Measurements from ENCODE around the gene ATXN2L.
"Not testable (repeated sequence)": the region's sequence is repeated elsewhere in the genome, so short reads cannot be mapped to it uniquely, and the experiment has no call there.

Gene ATXN2L, protein sequence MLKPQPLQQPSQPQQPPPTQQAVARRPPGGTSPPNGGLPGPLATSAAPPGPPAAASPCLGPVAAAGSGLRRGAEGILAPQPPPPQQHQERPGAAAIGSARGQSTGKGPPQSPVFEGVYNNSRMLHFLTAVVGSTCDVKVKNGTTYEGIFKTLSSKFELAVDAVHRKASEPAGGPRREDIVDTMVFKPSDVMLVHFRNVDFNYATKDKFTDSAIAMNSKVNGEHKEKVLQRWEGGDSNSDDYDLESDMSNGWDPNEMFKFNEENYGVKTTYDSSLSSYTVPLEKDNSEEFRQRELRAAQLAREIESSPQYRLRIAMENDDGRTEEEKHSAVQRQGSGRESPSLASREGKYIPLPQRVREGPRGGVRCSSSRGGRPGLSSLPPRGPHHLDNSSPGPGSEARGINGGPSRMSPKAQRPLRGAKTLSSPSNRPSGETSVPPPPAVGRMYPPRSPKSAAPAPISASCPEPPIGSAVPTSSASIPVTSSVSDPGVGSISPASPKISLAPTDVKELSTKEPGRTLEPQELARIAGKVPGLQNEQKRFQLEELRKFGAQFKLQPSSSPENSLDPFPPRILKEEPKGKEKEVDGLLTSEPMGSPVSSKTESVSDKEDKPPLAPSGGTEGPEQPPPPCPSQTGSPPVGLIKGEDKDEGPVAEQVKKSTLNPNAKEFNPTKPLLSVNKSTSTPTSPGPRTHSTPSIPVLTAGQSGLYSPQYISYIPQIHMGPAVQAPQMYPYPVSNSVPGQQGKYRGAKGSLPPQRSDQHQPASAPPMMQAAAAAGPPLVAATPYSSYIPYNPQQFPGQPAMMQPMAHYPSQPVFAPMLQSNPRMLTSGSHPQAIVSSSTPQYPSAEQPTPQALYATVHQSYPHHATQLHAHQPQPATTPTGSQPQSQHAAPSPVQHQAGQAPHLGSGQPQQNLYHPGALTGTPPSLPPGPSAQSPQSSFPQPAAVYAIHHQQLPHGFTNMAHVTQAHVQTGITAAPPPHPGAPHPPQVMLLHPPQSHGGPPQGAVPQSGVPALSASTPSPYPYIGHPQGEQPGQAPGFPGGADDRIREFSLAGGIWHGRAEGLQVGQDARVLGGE

DNA sequence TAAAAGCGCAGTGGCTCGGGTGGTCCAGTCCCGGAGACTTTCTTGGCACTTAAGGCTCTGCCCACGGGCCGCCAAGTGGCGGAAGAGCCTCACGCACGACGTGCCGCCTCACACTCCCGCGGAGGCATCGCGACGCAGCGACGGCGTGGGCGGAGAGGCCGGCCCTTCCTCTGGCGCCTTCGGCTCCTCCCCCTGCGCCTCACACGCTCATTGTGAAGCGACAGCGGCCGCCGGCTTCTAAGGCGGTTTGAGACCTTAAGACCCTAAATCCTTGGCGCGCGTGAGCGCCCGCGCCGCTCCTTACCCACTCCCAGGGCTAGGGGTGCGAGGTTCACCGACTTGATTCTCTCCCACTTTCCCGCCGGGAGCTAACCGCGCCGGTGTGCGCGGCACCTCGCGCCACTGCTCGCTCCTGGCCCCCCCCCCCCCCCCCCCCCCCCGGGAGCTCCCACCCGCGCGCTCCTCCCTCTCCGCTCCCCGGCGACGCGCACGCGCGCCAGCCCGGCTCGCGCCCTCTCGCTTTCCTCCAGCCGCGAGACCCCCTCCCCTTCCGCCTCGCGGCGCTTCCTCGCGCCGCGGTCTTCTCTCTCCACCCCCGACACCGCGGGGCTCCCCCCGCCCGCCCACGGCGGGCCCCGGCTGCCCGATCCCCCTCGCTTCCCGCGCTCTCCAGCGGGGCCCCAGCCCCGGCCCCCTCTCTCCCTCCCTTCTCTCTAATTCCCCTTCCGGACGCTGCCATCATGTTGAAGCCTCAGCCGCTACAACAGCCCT lies at the start of gene ATXN2L:
Gene ATXN2L, plus strand, starts transcription at position 480 of the 771 bp plus-strand sequence. Its CDS starts 261 bp downstream, at position 741.
- in situ Hi-C loops (cut with MboI; ENCODE audit: low sequenced_read_pairs), result no loop called here

DNA sequence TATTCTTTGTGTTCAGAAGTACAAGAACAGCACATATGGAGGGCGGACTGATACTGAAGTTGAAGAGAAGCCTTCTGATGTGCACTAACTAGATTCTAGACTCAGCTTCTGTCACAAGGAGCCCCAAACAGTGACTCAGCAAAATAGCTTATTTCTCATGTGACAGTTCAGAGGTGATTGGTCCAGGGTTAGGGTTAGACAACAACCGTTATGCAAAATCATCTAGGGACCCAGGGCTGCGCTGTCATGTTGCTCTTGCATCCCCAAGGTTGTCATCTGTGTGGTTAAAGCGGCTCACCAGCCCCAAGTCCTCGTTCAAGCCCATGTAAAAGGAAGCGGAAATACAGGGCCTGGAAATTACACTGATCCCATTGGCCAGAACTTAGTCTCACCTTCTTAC lies 41.1 kb upstream of the ATXN2L start:
- in situ Hi-C loops (cut with MboI; ENCODE audit: low sequenced_read_pairs), result not testable (repeated sequence)

DNA sequence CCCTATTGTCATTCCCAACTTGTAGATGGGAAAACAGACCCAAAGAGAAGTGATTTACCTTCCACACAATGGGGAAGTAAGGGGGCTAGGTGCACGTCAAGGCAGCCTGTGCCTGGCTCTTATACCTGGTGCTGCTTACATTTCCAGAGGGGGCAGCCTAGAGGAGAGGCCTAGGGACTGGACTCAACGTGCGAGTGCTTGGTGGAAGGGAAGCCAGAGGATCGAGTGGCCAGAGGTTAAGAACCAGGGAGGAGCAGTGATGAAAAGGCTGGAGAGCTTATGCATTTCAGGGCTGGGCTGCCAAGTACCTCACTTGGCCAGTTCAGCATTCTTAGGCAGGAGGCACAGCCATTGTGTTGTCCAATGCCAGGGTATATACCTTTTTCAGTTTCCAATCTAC lies 40.4 kb upstream of the ATXN2L start:
- in situ Hi-C loops (cut with MboI; ENCODE audit: low sequenced_read_pairs), result not testable (repeated sequence)

DNA sequence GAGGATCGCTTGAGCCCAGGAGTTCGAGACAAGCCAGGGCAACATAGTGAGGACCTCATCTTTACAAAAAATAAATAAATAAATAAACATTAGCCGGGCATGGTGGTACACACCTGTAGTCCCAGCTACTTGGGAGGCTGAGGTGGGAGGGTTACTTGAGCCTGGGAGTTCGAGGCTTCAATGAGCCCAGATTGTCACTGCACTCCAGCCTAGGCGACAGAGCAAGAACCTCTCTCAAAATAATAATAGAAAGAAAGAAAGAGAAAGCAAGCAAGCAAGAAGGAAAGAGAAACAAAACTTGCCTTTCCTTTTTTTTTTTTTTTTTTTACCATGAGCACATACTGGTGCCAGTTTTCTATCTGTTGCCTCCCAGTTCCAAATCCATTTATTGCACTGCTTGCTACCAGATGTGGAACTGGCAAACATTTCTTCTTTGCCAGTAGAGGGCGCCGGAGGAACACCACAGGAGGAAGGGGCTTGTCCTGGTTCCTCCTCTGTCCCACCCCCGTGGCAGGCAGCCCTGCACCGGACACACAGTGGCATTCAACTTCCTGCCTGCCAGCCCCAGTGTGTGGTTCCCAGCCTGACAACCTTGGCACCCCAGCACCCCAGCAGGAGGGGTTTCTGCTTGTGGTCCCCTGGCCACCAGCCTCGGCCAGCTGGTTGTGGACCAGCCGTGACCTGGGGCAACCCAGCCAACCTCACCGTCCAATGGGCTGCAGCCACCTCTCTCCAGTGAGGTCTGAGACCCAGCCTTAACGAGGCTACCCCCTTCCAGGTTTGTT lies 20.4 kb upstream of the ATXN2L start:
- in situ Hi-C loops (cut with MboI; ENCODE audit: low sequenced_read_pairs), result not testable (repeated sequence)

DNA sequence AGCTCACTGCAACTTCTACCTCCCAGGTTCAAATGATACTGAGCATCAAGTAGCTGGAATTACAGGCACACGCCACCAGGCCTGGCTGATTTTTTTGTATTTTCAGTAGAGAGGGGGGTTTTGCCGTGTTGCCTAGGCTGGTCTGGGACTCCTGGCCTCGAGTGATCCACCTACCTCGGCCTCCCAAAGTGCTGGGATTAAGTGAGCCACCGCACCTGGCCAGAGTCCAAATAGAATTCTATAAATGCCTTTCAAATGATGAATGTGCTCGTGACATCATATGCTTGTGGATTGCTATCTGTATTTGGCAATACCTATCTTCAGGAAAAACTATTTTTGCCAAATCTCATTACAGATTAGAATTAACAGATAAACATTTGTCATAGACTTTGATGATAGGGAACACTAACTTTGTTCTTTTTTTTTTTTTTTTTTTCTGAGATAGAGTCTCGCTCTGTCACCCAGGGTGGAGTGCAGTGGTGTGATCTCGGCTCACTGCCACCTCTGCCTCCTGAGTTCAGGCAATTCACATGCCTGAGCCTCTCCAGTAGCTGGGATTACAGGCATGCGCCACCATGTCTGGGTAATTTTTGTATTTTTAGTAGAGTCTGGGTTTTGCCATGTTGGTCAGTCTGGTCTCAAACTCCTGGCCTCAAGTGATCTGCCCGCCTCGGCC lies 15.2 kb upstream of the ATXN2L start:
- in situ Hi-C loops (cut with MboI; ENCODE audit: low sequenced_read_pairs), result not testable (repeated sequence)

DNA sequence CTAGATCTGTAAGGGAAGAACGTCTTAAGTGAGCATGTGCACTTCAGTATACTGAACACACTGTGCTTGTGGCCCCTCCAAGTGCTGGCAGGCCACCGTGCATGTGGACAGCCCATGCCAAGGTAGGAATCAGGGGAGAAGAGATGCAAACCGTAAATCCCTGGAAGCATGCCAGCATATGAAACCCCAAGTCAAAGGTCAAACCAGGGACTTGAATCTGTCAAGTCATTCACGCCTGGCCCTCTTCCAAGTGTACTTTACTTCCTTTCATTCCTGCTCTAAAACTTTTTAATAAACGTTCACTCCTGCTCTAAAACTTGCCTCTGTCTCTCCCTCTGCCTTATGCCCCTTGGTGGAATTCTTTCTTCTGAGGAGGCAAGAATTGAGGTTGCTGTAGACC lies 2.8 kb upstream of the ATXN2L start:
- in situ Hi-C loops (cut with MboI; ENCODE audit: low sequenced_read_pairs), result no loop called here

DNA sequence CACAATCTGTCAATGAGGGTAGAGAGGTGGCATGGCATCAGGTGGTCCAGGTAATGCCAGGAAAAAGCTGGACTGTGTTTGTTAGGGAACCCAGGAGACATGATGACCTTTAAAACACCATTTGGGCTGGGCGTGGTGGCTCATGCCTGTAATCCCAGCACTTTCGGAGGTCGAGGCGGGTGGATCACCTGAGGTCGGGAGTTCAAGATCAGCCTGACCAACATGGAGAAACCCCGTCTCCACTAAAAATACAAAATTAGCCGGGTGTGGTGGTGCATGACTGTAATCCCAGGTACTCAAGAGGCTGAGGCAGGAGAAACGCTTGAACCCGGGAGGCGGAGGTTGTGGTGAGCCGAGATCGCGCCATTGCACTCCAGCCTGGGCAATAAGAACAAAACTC lies 2.3 kb upstream of the ATXN2L start:
- in situ Hi-C loops (cut with MboI; ENCODE audit: low sequenced_read_pairs), result not testable (repeated sequence)

DNA sequence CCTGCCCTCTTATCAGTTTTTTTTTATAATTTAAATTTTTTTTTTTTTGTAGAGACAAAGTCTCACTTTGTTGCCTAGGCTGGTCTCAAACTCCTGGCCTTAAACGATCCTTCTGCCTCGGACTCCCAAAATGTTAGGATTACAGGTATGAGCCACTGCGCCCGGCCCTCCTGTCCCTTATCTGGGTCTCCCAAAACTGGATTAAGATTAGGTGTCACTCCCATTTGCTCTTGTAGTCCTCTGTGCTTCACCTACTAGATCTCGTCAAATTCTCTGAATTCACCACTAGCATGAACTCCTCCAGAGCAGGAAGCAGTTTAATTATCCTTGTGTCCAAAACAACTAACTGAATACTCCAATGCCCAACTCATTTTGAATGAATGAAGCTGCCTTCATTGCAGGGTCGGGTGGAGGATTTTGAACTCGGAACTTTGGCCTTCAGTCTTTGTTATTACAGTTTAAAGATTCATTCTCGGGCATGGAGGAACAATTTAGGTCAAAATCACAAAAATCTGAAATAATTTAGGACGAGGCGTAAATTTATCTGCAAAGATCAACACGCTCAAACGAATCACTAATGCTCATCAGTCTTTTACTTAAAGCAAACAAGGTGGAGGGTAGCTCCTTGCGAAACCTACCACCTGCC lies 802 bp upstream of the ATXN2L start:
- in situ Hi-C loops (cut with MboI; ENCODE audit: low sequenced_read_pairs), result no loop called here

DNA sequence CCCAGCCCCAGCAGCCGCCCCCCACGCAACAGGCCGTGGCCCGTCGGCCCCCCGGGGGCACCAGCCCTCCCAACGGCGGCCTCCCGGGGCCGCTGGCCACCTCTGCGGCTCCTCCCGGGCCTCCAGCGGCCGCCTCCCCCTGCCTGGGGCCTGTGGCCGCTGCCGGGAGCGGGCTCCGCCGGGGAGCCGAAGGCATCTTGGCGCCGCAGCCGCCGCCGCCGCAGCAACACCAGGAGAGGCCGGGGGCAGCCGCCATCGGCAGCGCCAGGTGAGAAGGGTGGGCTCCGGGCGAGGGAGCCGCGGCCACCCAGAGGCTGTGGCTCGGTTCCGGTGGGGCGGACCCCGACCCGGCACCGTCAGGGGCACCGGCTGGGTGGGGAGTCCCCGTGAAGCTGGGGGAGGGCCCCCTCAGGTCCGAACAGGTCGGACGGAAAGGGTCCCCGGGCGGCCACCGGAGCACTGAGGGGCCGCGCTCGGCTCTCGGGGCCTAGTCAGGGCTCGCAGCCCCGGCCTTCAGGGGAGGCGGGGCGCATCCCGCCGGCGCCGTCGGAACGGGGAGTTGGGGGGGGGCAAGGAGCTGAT lies 583 bp downstream of the ATXN2L start:
- in situ Hi-C loops (cut with MboI; ENCODE audit: low sequenced_read_pairs), result no loop called here

DNA sequence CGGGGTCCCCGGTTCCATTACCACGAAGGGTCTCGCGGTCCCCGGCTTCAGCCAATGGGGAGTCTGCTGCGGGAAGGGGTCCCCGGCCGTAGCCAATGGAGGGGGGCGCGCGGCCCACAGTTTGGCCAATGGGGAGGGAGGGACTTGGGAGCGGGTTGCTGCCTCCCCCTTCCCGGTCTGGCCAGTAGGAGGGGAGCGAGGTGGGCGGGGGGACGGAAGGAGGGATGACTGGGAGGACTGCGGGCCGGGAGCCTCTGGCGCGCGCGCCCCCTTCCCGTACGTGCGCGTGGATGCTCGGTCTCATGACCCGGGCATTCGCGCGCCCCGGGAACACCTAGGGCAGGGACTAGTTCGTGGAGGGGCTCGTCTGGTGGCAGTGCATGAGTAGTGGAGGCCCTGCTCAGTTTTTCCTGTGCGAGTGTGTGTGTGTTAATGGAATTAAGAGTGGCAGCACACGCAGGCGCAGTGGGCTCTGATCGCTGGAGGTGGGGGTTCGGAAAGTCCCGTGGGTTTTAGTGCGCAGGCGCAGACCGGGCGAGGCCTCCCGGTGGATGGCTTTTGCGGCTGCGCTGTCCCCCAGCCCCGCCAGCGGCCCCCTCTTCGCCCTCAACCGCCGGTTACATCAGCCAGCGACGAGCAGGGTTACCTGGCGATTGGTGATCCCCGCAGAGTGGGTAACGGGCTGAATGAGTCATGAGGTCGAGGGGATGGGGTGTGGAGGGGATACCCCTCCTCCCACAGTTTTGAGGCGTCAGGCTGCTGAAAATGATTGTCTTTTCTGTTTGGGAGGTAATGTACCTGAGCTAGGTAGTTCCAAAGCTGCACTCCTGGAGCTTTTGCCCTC lies 1.3 kb downstream of the ATXN2L start:
- in situ Hi-C loops (cut with MboI; ENCODE audit: low sequenced_read_pairs), result no loop called here

DNA sequence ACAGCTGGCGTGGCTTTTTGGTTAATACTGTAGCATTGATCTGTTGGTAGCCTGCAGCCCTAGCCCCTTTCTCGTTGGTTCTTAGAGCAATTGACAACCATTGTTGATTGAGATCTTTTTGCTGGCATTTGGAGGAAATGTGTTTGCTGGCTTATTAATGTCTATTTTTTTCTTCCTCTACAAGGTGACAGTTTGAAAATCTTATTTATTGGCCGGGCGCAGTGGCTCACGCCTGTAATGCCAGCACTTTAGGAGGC lies 1.8 kb downstream of the ATXN2L start:
- in situ Hi-C loops (cut with MboI; ENCODE audit: low sequenced_read_pairs), result no loop called here

DNA sequence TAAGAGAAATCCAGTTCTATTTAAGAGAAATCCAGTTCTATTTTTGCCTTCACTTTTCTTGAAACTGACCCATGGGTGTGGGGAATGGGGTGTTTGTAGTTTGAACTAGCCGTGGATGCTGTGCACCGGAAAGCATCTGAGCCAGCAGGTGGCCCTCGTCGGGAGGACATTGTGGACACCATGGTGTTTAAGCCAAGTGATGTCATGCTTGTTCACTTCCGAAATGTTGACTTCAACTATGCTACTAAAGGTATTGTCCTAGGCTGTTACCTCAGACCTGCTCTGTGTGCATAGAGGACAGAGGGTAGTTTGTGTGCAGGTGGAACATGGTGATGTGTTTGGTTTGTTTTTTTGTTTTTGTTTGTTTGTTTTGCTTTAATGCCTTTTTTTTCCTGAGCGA lies 3.3 kb downstream of the ATXN2L start:
- in situ Hi-C loops (cut with MboI; ENCODE audit: low sequenced_read_pairs), result no loop called here

DNA sequence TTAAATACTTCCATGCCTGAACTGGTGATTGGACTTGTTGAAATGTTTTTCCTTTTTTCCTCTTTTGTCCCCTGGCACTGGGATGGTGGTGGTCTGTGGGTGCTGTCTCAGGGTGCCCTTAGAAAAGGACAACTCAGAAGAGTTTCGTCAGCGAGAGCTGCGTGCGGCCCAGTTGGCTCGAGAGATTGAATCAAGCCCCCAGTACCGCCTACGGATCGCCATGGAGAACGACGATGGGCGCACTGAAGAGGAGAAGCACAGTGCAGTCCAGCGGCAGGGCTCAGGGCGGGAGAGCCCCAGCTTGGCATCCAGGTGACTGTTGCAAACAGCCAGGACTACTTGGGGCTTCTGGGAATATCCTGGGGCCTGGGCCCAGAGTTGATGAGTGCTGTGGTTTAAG lies 6.9 kb downstream of the ATXN2L start:
- in situ Hi-C loops (cut with MboI; ENCODE audit: low sequenced_read_pairs), result loop anchor here (5.0 kb wide), 1 partner anchor 48 kb away; the partner anchor contains the start of gene ATP2A1

DNA sequence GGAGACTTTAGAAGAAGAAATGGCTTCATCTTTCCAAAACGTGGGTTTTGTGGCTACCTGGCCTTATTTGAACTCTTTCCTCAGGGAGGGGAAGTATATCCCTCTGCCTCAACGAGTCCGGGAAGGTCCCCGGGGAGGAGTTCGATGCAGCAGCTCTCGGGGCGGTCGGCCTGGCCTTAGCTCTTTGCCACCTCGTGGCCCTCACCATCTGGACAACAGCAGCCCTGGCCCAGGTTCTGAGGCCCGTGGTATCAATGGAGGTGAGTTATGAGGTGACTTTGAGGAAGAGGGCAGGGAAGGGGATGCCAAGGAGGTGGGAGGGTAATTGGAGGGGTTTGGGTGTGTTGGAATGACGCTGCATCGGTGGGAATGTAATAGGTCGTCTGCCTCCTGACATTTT lies 7.7 kb downstream of the ATXN2L start:
- in situ Hi-C loops (cut with MboI; ENCODE audit: low sequenced_read_pairs), result loop anchor here (5.0 kb wide), 1 partner anchor 47 kb away; the partner anchor contains the start of gene ATP2A1

DNA sequence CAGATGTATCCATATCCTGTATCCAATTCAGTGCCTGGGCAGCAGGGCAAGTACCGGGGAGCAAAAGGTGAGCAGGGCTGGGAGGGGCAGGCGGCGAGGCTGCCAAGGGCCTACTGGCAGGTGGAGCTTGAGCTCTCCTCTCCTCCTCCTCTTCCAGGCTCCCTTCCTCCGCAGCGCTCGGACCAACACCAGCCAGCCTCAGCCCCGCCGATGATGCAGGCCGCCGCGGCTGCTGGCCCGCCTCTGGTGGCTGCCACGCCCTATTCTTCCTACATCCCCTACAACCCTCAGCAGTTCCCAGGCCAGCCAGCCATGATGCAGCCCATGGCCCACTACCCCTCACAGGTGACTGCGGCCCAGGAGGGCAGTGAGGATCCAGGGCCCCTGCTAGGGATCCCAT lies 11.6 kb downstream of the ATXN2L start:
- in situ Hi-C loops (cut with MboI; ENCODE audit: low sequenced_read_pairs), result loop anchor here (5.0 kb wide), 1 partner anchor 43 kb away; the partner anchor contains the start of gene ATP2A1

DNA sequence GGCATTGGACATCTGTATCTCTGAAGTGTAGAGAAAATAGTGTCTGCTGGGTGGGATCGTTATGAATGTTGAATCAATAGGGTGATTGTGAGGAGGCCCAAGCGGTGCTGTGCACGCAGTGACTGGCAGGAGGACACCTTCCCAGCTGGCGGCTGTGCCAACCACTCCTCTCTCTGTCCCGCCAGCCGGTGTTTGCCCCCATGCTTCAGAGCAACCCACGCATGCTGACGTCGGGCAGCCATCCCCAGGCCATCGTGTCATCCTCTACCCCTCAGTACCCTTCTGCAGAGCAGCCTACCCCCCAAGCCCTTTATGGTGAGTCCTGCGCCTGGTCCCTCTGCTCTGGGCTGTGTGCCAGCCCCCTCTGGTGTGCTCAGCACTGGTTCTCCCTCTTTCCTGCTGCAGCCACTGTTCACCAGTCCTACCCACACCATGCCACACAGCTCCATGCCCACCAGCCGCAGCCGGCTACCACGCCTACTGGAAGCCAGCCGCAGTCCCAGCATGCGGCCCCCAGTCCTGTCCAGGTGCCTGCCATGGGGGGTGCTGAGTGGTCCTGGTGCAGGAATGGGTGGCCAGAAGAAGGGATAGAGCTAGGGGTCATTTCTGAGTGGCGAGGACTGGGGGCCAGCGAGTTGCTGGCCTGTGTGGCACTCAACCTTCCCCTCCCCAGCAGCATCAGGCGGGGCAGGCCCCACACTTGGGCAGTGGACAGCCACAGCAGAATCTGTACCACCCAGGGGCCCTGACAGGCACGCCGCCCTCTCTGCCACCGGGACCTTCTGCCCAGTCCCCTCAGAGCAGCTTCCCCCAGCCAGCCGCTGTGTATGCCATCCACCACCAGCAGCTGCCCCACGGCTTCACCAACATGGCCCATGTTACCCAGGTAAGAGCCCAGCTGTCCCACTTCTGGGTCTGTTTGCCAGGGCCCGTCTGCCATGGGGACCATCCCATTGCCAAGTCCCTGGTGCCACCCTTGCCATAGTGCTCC lies 12.4 kb downstream of the ATXN2L start:
- in situ Hi-C loops (cut with MboI; ENCODE audit: low sequenced_read_pairs), result loop anchor here (5.0 kb wide), 1 partner anchor 42 kb away; the partner anchor contains the start of gene ATP2A1

All from HL-60/S4 treated with retinoic acid at 250 ng/mL for 4 days and 3 days (cell line).